ENCODE results near the gene FCGBP. TPM values are rescaled to one million over a fixed set of nuclear protein-coding genes. Genes with fewer than 3 reads are reported as not detected.

FCGBP gene
- total RNA-seq, result 5.7 TPM

GRCh38 chr19:39934584-39935363 is at the start of gene FCGBP:
FCGBP (minus strand) TSS chr19:39934634.
- Histone ChIP-seq H3K9me3 (ENCODE audit: control insufficient read depth in 3 of 3, low read length in 3 of 3) (peaks cover 0 to 3% (median 0%) of the 10 kb centered on the region in 3 donors), H3K4me3 (ENCODE audit: low read length in 3 of 3) (no peak within 1 kb of the TSS), H3K9ac (ENCODE audit: low read depth in 1 of 3, low read length in 3 of 3) (no peak within 1 kb of the TSS), H3K27me3 (ENCODE audit: control insufficient read depth in 3 of 3, insufficient read depth in 3 of 3, low read length in 3 of 3) (peaks cover 4 to 7% (median 6%) of the 10 kb centered on the region in 3 donors), H3K27ac (ENCODE audit: low read depth, low read length) (no peak within 1 kb of the TSS), H3K4me1 (ENCODE audit: control insufficient read depth in 3 of 3, insufficient read depth in 3 of 3, low read length in 3 of 3) (no peaks in the 10 kb centered on the region), H3K36me3 (ENCODE audit: control insufficient read depth in 3 of 3, insufficient read depth in 3 of 3, low read length in 3 of 3) (no peaks in the 10 kb centered on the region)

DNA sequence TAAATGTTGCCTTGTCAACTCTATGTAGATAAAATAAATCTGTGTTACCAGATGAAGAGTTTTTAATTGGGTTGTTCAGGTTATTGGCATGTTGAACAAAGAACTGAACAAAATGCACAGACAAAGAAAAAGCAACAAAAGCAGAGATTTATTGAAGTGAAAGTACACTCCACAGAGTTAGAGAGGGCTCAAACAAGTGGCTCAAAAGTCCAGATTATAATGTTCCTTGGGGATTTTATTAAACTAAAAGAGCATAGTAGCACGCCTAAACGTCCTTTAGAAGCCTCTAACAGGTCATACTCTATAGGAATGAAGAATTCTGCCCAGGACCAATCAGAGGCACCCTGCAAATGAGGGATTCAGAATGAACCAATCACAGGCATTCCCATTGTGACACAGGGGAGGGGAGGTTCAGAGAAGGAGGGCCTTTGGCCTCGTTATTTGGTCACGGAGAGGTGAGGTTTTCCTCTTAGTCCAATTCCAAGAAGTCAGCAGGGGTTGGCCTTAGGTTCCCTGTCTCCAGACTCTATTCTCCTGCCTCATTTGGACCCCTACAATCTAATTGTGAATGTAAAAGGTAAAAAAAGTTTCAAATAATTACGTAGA is 49.4 kb upstream of the FCGBP start:
- Histone ChIP-seq H3K9ac (ENCODE audit: low read depth in 1 of 3, low read length in 3 of 3) (no peak overlapping the region), H3K9me3 (ENCODE audit: control insufficient read depth in 3 of 3, low read length in 3 of 3) (peaks cover 0 to 3% (median 0%) of the 10 kb centered on the region in 3 donors), H3K27me3 (ENCODE audit: control insufficient read depth in 3 of 3, insufficient read depth in 3 of 3, low read length in 3 of 3) (no peaks in the 10 kb centered on the region), H3K4me3 (ENCODE audit: low read length in 3 of 3) (no peak overlapping the region), H3K4me1 (ENCODE audit: control insufficient read depth in 3 of 3, insufficient read depth in 3 of 3, low read length in 3 of 3) (no peaks in the 10 kb centered on the region), H3K36me3 (ENCODE audit: control insufficient read depth in 3 of 3, insufficient read depth in 3 of 3, low read length in 3 of 3) (peaks cover 22 to 34% (median 23%) of the 10 kb centered on the region in 3 donors), H3K27ac (ENCODE audit: low read depth, low read length) (no peak overlapping the region)

DNA sequence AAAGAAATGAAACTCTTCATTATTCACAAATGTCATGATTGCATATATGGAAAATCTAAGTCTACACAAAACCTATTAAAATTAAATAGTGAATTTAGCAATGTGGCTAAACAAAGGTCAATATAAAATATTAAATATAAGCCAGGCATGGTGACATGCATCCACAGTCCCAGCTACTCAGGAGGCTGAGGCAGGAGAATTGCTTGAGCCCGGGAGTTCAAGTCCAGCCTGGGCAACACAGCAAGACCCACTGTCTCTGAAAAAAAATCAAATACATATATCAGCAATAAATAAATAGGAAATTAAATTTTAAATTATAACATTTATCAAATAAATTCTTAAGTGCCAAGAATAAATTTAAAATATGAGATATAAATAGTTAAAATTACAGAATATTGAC is 48.4 kb upstream of the FCGBP start:
- H3K9ac ChIP-seq (ENCODE audit: low read depth in 1 of 3, low read length in 3 of 3), result no peak overlapping the region
- H3K36me3 ChIP-seq (ENCODE audit: control insufficient read depth in 3 of 3, insufficient read depth in 3 of 3, low read length in 3 of 3), result peaks cover 24 to 42% (median 31%) of the 10 kb centered on the region in 3 donors
- H3K27me3 ChIP-seq (ENCODE audit: control insufficient read depth in 3 of 3, insufficient read depth in 3 of 3, low read length in 3 of 3), result no peaks in the 10 kb centered on the region
- H3K9me3 ChIP-seq (ENCODE audit: control insufficient read depth in 3 of 3, low read length in 3 of 3), result peaks cover 0 to 3% (median 0%) of the 10 kb centered on the region in 3 donors
- no peak overlapping the region for H3K27ac ChIP-seq (ENCODE audit: low read depth, low read length)
- H3K4me3 ChIP-seq (ENCODE audit: low read length in 3 of 3), result no peak overlapping the region
- no peaks in the 10 kb centered on the region for H3K4me1 ChIP-seq (ENCODE audit: control insufficient read depth in 3 of 3, insufficient read depth in 3 of 3, low read length in 3 of 3)

- Histone ChIP-seq H3K4me3 (ENCODE audit: low read length in 3 of 3) (no peak overlapping the region), H3K36me3 (ENCODE audit: control insufficient read depth in 3 of 3, insufficient read depth in 3 of 3, low read length in 3 of 3) (peaks cover 38 to 62% (median 52%) of the 10 kb centered on the region in 3 donors), H3K4me1 (ENCODE audit: control insufficient read depth in 3 of 3, insufficient read depth in 3 of 3, low read length in 3 of 3) (peaks cover 14 to 20% (median 16%) of the 10 kb centered on the region in 3 donors), H3K9me3 (ENCODE audit: control insufficient read depth in 3 of 3, low read length in 3 of 3) (no peaks in the 10 kb centered on the region), H3K27ac (ENCODE audit: low read depth, low read length) (no peak overlapping the region), H3K9ac (ENCODE audit: low read depth in 1 of 3, low read length in 3 of 3) (no peak overlapping the region), H3K27me3 (ENCODE audit: control insufficient read depth in 3 of 3, insufficient read depth in 3 of 3, low read length in 3 of 3) (no peaks in the 10 kb centered on the region)
These were observed 40.1 kb upstream of the FCGBP start for GRCh38 chr19:39974377-39975155.

DNA sequence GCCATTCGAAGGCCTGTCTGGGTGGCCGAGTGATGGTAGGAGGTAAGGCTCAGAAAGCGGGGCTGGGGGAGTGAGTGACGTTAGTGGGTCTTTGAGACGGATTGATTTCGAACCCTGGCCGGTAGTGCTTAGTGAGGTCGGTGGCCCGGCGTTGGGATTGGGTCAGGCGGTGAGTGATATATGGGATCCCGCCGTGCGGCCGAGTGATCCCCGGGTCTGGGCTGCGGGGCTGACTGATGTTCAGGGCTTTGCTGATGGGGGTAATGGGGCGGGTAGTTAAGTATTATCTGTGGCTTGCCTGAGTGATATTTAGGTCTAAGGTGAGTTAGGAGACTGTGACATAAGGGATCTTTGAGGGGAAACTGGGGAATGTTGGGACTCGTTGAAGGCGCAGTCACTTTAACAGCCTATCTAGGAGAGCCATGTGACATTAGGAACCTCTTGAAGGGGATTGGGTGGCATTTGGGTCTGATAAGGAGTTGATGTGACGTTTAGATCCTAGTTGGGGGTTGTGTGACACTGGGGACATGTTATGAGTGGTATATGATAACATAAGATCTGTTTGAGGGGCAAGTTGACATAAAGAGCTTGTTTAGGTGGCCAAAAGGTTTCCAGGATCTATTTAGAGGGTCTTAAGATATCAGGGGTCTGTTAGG is 37.1 kb upstream of the FCGBP start:
- peak overlapping the region; percentile 96 for H3K27ac ChIP-seq (ENCODE audit: low read depth, low read length)
- H3K27me3 ChIP-seq (ENCODE audit: control insufficient read depth in 3 of 3, insufficient read depth in 3 of 3, low read length in 3 of 3), result no peaks in the 10 kb centered on the region
- H3K9ac ChIP-seq (ENCODE audit: low read depth in 1 of 3, low read length in 3 of 3), result peak overlapping the region; percentile 93 to 95 (median 94)
- H3K4me1 ChIP-seq (ENCODE audit: control insufficient read depth in 3 of 3, insufficient read depth in 3 of 3, low read length in 3 of 3), result peaks cover 15 to 20% (median 16%) of the 10 kb centered on the region in 3 donors
- no peaks in the 10 kb centered on the region for H3K9me3 ChIP-seq (ENCODE audit: control insufficient read depth in 3 of 3, low read length in 3 of 3)
- peaks cover 33 to 39% (median 34%) of the 10 kb centered on the region in 3 donors for H3K36me3 ChIP-seq (ENCODE audit: control insufficient read depth in 3 of 3, insufficient read depth in 3 of 3, low read length in 3 of 3)
- peak overlapping the region; percentile 86 to 96 (median 94) for H3K4me3 ChIP-seq (ENCODE audit: low read length in 3 of 3)

DNA sequence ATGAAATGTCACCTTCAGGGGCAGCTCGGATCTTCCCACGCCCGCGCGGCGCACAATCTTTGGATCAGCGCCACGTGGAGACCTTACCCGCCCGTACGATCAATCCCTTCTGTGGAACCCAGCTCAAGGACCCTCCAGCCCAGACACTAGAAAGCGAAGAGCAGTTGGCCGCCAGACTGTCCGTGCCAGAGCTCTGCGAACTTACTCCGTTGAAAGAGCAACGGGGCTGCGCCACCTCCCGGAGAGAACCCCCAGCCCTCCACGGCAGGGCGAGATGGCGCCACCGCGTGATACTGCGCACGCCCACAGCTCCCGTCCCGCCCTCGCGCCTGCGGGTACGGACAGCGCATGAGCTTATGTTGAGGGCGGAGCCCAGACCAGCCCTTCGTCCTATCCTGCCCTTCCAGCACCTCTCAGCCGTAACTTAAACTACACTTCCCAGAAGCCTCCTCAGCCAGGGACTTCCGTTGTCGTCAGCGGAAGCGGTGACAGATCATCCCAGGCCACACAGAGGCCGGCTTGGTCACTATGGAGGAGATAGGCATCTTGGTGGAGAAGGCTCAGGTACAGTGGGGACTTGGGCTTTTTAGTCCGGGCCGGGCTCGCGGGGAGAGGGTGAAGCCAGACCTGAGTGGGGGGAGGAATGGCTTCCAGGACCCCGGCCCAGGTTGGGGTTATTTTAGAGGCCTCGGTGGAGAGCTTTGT is 36.4 kb upstream of the FCGBP start, which contains the start of gene PSMC4:
PSMC4 (plus strand) TSS at position 491 of the 705 bp plus-strand sequence; CDS start at position 529, 38 bp downstream.
- Histone ChIP-seq H3K27me3 (ENCODE audit: control insufficient read depth in 3 of 3, insufficient read depth in 3 of 3, low read length in 3 of 3) (no peaks in the 10 kb centered on the region), H3K9me3 (ENCODE audit: control insufficient read depth in 3 of 3, low read length in 3 of 3) (no peaks in the 10 kb centered on the region)

GRCh38 chr19:39970425-39970674 is 35.9 kb upstream of the FCGBP start:
- peaks cover 15 to 20% (median 16%) of the 10 kb centered on the region in 3 donors for H3K4me1 ChIP-seq (ENCODE audit: control insufficient read depth in 3 of 3, insufficient read depth in 3 of 3, low read length in 3 of 3)
- no peaks in the 10 kb centered on the region for H3K27me3 ChIP-seq (ENCODE audit: control insufficient read depth in 3 of 3, insufficient read depth in 3 of 3, low read length in 3 of 3)
- H3K9me3 ChIP-seq (ENCODE audit: control insufficient read depth in 3 of 3, low read length in 3 of 3), result no peaks in the 10 kb centered on the region
- H3K9ac ChIP-seq (ENCODE audit: low read depth in 1 of 3, low read length in 3 of 3), result peak overlapping the region; percentile 89 to 98 (median 94)
- peak overlapping the region; percentile 90 to 95 (median 92) for H3K4me3 ChIP-seq (ENCODE audit: low read length in 3 of 3)
- H3K27ac ChIP-seq (ENCODE audit: low read depth, low read length), result peak overlapping the region; percentile 96
- H3K36me3 ChIP-seq (ENCODE audit: control insufficient read depth in 3 of 3, insufficient read depth in 3 of 3, low read length in 3 of 3), result peaks cover 29 to 34% (median 29%) of the 10 kb centered on the region in 3 donors

More for the DNA sequence above, 36.4 kb upstream of the FCGBP start, which contains the start of gene PSMC4:
- Histone ChIP-seq H3K4me1 (ENCODE audit: control insufficient read depth in 3 of 3, insufficient read depth in 3 of 3, low read length in 3 of 3) (peaks cover 15 to 20% (median 16%) of the 10 kb centered on the region in 3 donors), H3K4me3 (ENCODE audit: low read length in 3 of 3) (peak within 1 kb of the TSS; percentile 90 to 96 (median 95)), H3K9ac (ENCODE audit: low read depth in 1 of 3, low read length in 3 of 3) (peak within 1 kb of the TSS; percentile 94 to 98 (median 95)), H3K27ac (ENCODE audit: low read depth, low read length) (peak within 1 kb of the TSS; percentile 96), H3K36me3 (ENCODE audit: control insufficient read depth in 3 of 3, insufficient read depth in 3 of 3, low read length in 3 of 3) (peaks cover 33 to 39% (median 34%) of the 10 kb centered on the region in 3 donors)

GRCh38 chr19:39969681-39970424 is 35.4 kb upstream of the FCGBP start:
- H3K36me3 ChIP-seq (ENCODE audit: control insufficient read depth in 3 of 3, insufficient read depth in 3 of 3, low read length in 3 of 3), result peaks cover 24 to 29% (median 26%) of the 10 kb centered on the region in 3 donors
- H3K9me3 ChIP-seq (ENCODE audit: control insufficient read depth in 3 of 3, low read length in 3 of 3), result no peaks in the 10 kb centered on the region
- H3K27ac ChIP-seq (ENCODE audit: low read depth, low read length), result peak overlapping the region; percentile 96
- H3K4me3 ChIP-seq (ENCODE audit: low read length in 3 of 3), result peak overlapping the region; percentile 90 to 95 (median 92)
- H3K4me1 ChIP-seq (ENCODE audit: control insufficient read depth in 3 of 3, insufficient read depth in 3 of 3, low read length in 3 of 3), result peaks cover 15 to 20% (median 16%) of the 10 kb centered on the region in 3 donors
- peak overlapping the region; percentile 89 to 98 (median 94) for H3K9ac ChIP-seq (ENCODE audit: low read depth in 1 of 3, low read length in 3 of 3)
- H3K27me3 ChIP-seq (ENCODE audit: control insufficient read depth in 3 of 3, insufficient read depth in 3 of 3, low read length in 3 of 3), result no peaks in the 10 kb centered on the region
